ENCODE measurements around the gene CTDP1.

DNA sequence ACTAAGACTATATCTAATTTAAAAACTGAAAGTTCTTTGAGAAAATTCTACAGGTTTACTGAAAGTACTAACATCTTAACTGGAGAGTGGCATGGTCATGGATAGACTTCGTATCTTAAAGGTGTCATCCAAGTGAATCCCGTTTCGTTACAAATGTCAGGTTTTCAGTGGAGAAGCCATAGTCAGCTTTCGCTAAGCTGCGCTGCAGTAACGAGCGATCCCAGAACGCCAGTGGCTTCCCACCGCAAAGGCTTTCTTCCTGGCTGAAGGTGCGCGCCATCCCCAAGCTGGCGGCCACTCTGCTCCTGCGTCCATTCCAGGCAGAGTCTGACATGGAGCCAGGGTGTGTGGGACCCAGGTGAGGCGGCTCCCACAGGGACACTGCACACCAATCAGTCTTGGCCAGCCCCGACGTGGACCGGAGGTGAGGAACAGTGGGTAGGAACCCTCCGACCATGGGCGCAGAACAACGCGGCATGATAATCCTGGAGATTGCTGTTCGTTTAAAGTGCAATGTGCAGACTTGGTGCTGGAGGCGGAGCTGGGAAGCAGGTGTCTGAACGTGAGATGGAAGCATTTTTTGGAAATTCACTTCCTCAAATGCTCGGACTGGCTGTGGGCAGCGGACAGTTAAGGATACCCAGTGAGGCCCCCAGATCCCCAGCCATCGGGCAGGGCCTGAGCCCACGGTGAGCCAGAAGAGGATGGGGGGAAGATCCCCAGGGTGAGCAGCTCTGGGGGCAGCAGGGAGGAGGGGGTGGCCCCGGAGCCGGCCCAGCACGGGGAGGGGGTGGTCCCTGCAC is 90.3 kb downstream of the CTDP1 start:
- no peak for TF ChIP-seq CTCF (IDR thresholded peaks at IDR 0.05; ENCODE audit: poor library complexity)
- no peak for TF ChIP-seq EZH2phosphoT487 (IDR thresholded peaks at IDR 0.05; ENCODE audit: low read depth, severe bottlenecking, unreplicated experiment)

Measured in hepatocyte (in vitro differentiated cells).